ENCODE results near the gene CLCNKA.
"Not testable (repeated sequence)": the region's sequence is repeated elsewhere in the genome, so short reads cannot be mapped to it uniquely, and the experiment has no call there.

CLCNKA gene

DNA sequence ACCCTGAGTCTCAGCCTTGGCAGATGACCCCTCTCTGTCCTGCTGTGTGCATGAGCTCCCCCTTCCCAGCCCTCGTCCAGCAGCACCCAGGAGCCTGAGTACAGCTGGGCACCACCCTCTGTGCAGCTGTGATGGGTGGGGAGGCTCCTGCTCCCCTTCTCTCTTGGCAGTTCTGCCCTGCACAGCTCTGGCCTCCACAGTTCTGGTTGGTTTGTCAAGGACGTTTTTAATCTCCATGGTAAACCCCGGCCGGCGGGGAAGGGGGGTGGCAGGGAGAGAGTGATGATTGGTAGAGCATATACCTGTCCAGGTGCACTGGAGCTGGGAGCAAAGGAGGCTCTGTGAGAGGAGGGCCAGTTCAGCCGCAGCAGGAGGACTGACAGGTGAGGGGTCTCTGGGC is at the start of gene CLCNKA:
TSS of gene CLCNKA (plus strand) at position 356 of the 400 bp plus-strand sequence. CDS start 584 bp downstream, outside the sequence.
- Histone ChIP-seq H3K4me3 (no peak within 1 kb of the TSS), H3K27ac (no peak within 1 kb of the TSS)

DNA sequence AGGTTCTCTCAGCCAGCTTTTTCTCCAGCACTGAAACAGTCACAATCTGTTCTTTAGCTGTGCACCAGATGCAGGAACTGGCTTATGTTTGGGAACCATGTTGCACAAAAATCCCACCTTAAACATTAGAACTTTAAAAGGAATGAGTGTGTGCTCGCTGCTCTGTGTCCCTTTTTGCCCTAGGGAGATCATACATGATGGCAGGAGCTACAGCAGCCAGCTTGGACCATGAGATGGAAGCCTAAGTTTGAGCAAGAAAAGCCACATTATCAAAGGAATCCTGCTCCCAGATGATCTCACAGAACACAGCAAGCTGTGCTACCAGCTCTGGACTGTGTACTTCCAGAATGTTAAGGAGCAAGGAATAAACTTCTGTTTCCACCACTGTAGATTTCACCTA is 49.4 kb upstream of the CLCNKA start:
- H3K4me3 ChIP-seq, result no peak overlapping the region
- no peak overlapping the region for H3K27ac ChIP-seq

DNA sequence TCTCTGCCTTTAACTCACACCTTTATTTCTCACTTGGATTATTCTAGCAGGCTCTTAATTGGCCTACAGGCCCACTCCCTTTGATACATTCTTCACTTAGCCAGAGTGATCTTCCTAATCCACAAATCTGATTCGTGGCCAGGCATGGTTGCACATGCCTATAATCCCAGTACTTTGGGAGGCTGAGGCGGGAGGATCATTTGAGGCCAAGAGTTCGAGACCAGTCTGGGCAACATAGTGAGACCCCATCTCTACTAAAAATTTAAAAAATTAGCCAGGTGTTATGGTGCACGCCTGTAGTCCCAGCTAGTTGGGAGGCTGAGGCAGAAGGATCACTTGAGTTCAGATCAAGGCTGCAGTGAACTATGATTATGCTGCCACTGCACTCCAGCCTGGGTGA is 48.1 kb upstream of the CLCNKA start:
- Histone ChIP-seq H3K27ac (no peak overlapping the region), H3K4me3 (no peak overlapping the region)

DNA sequence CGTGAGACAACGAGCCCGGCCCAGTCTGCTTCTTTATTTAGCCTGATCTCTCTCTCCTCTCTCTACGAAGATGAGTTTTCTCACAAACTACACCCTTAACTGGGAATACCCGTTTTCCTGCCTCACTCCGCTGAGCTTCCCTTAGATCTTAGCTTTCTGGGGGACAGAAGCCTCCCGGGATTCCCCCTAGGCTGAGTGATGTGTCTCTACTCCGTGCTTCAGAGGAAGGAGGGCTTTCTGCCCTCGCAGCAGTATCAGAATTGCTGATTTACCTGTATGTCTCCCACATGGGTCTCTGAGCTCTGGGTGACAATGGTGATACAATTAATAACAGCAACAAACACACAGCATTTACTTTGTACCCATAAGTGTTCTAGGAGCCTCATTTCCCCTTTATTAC is 47.0 kb upstream of the CLCNKA start:
- peak overlapping the region in 18 of 21 experiments; percentile 71 to 94 (median 88) for H3K27ac ChIP-seq
- H3K4me3 ChIP-seq, result peak overlapping the region in 6 of 7 experiments; percentile 78 to 98 (median 86)

DNA sequence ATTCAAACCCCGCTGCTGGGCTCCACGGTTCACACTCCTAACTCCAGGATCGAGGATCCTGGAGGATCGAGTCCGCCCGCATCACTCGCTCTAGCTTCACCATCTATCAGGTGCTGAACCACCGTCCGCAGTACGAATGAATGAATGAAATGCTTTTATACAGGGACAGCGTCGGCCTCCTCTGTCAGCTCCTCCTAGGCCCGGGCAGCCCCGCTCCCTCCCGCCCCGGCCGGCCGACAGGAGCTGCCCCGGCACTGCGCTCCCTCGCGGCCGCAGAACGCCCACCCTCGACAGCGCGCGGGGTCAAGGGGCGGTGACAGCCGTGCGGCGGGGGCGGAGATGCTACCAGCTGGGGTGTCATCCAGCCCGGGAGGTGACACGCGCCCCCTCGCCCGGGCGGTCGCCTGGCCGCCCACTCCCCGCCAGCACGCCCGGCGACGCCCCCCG is 46.5 kb upstream of the CLCNKA start:
- H3K27ac ChIP-seq, result peak overlapping the region; percentile 61 to 94 (median 87)
- H3K4me3 ChIP-seq, result peak overlapping the region; percentile 78 to 98 (median 89)

DNA sequence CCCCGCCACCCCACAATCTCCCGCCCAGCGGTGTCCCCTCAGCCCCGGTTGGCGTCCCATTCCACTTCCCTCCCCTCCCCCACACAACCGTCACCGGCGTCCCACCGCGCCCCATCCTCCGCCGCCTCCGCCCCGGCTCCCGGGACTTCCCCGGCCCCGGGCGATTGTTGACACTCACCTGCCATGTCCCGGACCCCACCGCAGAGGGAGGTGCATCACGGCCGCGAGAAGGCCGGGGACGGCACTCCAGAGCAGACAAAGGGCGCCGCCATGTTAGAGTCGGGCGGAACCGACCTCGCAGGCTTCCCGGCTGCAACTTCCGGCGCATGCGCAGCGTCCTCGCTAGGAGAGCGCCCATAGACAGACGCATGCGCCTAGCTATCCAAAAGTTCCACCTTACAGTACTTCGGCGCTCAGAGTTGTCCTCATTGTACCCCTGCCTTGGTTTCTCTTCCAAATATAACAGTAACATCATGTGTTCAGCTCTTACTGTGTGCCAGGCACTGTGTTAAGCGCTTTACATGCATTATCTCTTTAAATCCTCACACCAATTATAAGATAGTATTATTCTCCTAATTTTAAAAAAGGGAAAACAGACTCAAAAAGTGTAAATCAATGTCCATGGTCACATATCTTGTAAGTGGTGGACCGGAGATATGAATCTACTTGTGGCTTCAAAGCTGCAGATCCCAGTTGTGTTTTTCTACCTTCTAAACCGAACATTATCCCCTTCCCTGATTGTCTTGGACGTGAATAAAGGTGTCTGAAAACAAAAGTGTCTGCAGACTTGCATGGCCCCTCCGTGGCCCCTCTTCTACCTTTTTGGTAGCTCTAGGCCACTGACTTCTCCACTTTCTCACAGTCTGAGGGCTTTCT is 45.8 kb upstream of the CLCNKA start, which contains the start of gene ZBTB17:
TSS of gene ZBTB17 (minus strand) at position 297 of the 876 bp plus-strand sequence. CDS start 27,606 bp downstream, outside the sequence.
- Histone ChIP-seq H3K27ac (peak within 1 kb of the TSS; percentile 61 to 94 (median 87)), H3K4me3 (peak within 1 kb of the TSS; percentile 78 to 98 (median 89))

DNA sequence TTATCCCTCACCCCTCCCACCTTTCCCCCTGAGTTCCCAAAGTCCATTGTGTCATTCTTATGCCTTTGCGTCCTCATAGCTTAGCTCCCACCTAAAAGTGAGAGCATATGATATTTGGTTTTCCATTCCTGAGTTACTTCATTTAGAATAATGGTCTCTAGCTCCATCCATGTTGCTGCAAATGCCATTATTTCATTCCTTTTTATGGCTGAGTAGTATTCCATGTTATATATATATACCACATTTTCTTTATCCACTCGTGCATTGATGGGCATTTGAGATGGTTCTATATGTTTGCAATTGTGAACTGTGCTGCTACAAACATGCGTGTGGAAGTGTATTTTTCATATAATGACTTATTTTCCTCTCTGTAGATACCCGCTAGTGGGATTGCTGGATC is 43.9 kb upstream of the CLCNKA start:
- not testable (repeated sequence) for H3K4me3 ChIP-seq, H3K27ac ChIP-seq

DNA sequence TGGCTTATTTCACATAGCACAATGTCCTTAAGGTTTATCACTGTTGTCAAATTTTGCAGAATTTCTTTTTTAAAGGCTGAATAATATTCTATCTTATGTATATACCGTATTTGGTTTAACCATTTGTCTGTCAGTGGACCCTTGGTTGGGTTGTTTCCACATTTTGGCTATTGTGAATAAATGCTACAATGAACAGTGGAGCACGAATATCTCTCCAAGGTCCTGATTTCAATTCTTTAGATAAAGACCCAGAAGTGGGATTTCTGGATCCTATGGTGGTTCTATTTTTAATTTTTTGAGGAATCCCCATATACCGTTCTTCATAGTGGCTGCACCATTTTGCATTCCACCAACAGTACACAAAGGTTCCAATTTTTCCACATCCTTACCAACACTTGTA is 40.2 kb upstream of the CLCNKA start:
- Histone ChIP-seq H3K27ac (no peak overlapping the region), H3K4me3 (no peak overlapping the region)

DNA sequence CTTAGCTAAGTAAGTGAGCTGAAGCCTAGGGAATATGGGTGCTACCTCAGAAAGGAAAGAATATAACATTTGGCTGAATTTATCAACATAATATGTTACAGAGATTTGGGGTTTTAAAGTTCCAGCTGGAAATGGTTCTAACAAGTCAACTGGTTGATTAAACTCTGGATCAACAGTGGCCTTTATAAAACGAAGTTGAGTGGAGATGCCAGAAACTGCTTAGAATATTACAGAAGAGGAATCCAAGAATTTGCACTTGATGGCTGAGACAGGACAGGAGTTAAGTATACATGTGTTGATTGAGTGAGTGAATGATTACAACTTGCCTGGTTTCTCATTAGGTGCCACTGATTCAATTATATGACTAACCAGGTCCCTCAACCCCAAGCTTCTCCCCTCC is 38.6 kb upstream of the CLCNKA start:
- Histone ChIP-seq H3K4me3 (no peak overlapping the region), H3K27ac (peak overlapping the region in 4 of 21 experiments; percentile 33 to 66 (median 50))

DNA sequence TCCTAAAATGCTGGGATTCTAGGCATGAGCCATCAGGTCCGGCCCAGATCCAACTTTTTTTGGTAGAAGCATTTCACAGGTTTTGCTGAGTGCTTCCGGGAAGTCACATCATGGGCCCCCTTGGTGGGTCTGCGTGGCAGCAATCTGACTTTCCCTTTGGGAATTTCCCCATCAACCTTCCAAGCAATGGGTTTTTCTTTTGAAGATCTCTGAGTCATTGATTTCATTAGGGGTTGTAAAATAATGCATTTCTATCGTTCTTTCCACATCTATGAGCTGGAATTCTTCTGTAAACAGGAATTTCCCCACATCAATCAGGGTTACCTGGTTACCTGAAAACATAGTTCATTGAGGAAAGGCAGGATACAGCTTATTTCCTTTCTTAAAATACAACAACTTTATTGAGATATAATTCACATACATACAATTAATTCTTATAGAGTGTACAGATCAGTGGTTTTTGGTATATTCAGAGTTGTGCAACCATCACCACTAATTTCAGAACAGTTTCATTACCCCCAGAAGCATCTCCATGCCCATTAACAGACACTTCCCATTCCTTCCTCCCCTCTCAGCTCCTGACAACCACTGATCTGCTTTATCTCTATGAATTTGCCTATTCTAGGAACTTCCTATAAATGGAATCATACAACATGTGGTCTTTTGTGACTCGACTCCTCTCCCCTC is 36.1 kb upstream of the CLCNKA start:
- H3K27ac ChIP-seq, result peak overlapping the region in 1 of 21 experiments; percentile 31
- no peak overlapping the region for H3K4me3 ChIP-seq

DNA sequence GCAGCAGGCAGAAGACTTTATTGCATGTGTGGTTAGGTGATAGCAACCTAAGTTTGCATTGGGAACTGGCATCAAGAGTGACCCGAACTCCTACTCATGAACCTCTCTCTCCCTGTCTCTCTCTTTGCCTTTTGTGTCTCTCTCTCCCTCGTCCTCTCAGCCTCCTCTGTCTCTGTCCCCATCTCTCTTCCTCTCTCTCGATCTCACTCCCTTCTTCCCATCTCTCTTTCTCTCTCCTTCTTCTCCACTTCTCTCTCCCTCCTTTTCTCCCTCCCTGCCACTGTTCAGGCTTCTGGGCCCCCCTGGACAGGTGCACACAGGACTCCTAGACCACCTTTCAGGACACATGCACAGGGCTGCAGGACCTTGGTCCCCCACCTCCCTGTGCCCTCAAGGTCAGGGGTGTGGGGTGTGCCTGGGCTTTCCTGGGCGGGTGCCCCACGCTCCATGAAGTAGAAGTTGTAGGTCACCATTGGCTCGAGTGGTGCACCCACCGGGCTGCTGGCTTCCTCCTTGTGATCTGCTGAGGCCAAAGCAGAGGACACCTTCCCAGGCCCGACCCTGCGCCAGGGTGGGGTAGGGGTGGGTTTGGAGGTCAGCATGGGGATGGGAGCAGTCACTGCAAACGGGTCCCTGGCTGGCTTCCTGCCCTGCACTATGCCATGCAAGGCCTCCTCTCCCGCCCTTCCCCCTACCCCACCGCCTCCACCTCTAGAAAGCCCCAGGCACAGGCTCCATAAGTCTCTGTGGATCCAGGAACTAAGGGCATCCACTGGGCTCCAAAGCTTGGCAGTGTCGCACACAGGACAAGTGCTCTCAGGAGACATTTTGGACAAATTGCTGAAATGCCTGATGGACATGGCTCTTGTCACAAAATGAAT is 32.7 kb upstream of the CLCNKA start:
- no peak overlapping the region for H3K27ac ChIP-seq
- H3K4me3 ChIP-seq, result no peak overlapping the region

DNA sequence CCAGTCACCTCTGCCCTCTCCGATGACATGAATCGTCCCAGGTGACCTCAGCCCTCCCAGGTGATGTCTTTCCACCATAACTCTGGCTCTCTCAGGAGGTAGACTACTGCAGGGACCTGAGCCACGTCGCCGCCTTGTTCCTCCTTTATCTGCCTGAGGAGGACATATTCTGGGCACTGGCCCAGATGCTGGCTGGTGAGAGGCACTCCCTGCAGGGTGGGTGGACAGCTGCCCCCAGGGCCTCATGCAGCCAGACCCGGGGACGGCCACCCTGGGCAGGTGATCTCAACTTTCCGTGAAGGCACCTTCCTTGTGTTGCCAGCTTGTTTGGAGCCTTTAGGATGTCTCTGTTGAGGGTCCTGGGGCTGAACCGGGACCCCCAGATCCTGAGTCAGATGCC is 32.1 kb upstream of the CLCNKA start:
- Histone ChIP-seq H3K27ac (no peak overlapping the region), H3K4me3 (no peak overlapping the region)

DNA sequence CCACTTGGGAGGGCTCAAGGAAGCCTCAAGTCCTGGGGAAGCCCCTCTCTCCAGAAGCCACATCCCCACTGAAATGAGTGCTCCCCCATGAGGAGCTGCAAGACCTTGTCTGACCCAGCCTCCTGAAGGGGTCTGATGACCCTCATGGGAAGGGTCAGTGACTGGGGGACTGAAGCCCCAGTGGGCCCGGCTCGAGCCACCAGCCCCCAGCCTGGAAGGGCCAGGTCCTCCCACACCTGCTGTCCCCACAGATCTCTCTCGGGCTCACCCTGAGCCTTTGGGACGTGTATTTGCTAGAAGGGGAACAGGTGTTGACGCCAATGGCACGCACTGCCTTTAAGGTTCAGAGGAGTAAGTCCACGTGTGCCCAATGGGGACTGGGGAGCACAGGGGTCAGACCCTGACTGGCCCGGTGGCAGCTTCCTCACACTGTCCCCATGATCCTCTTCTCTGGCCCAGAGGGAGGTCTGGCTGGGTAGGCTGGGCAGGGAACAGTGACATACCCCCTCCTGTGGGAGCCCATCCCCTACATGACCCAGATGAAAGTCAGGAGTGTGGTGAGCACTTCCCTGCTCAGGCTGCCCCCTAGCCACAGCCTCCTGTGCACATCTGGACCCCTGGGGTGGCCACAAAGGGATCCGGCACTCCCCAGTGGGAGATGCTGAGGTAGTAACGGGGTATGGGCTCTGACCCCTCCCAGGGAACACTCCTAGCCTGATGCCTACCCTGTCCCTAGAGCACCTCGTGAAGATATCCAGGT is 30.2 kb upstream of the CLCNKA start:
- no peak overlapping the region for H3K4me3 ChIP-seq
- H3K27ac ChIP-seq, result no peak overlapping the region

DNA sequence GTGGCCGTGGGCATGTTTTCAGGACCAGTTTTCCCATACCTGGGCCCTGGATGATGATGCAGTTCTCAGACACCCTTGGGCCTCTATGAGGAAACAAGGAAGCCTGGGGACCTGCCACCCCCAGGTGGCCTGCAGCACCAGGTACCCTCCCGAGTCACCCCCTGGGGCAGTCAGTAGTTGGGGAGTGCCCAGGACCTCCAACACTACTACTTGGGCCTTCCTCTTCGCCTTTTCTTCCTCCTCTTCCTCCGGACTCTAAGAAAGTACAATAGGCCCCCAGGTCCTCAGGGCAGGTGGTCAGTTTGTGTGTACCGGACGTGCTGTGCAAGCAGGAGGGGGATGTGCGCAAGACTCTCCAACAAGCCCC is 29.7 kb upstream of the CLCNKA start:
- no peak overlapping the region for H3K27ac ChIP-seq
- H3K4me3 ChIP-seq, result no peak overlapping the region

DNA sequence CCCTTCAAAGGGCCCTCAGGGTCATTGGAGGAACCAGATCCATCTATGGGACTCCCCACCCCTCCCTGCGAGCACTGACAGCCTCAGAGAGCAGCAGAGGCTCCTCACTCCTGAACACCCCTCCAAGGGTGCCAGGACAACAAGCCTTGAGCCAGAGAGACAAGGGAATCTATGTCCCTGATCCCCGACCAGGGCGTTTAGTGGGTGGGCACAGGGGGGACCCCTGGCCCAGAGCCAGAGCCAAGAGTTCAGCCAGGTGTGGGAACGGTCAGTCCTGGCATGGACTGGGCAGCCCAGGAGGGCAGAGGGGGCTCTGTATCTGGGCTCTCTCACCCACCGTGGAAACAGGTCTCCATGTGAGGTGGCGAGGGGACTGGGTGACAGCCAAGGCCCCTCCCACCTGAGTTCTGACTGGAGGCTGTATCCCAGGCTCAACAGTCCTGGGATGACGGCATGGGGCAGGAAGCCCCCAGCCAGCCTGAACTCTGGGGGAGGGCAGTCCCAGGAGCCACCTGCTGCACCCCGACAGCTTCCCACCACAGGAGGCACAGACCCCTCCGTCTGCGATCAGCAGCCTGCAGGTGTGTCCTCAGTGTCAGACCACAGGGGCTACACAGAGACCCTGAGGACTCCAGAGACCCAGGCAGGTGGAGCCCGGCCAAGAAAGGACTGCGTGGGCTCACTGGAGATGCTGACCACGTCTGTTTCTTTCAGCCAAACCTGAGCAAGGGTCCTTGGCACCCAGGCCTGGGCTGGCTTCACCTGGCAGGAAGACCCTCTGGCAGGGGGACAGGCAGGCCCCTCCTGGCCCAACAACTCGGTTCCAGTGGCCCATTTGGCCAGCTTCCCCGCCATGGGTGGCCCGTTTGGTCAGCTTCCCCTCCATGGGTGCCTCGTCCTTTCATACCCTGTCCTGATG is 29.0 kb upstream of the CLCNKA start:
- no peak overlapping the region for H3K27ac ChIP-seq
- H3K4me3 ChIP-seq, result no peak overlapping the region

DNA sequence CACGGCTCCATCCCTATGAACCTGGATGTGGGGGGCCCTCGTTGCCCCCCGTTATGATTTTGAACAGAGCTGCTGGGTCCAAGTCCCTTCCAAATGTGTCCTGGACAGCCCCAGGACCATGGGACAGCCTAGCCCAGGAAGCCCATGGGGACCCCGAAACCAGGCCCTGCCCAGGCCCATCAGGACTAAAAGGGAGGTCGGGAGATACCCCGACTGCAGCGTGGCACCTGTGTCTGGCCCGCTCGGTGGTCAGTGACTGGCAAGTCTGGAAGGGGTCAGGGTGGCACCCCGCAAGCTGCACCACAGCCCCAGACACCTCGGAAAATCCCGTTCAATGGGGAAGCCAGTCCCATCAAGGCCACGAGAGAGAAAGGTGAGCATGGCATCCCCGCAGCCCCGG is 28.2 kb upstream of the CLCNKA start:
- Histone ChIP-seq H3K27ac (no peak overlapping the region), H3K4me3 (no peak overlapping the region)

DNA sequence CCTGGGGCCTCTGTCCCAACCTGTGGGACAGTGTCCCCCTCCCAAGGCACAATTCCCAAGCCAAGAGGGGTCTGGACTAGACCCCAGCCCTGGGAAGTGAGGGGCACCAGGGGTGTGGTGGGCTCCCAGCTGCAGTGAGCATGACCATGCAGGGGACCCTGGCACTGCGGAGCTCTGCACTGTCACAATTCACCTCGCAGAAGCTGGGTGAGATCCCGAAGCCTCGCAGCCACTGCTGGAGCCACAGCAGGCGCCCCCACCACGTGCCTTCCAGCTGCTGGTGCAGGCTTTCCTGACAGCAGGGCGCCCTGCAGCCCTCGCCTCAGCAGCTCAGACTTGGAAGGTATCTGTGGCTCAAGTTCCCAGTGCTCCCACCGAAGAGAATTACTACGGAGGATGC is 27.8 kb upstream of the CLCNKA start:
- H3K4me3 ChIP-seq, result no peak overlapping the region
- no peak overlapping the region for H3K27ac ChIP-seq

All from skin epidermis (tissue), 12 donors.